Sigmoid colon (tissue), 4 donors: ENCODE results near the gene PDZD8.

Experiments used
- CTCF ChIP-seq, 4 experiments: fragments of 450-650 bp in 3 of 4; fragments of 200-600 bp in 1 of 4; IDR thresholded peaks; one replicate each; pipeline ENCODE4 v1.5.1; 2016 to 2019; ENCODE audit warnings: antibody characterized with exemption in 4 of 4, mild to moderate bottlenecking in 3 of 4, moderate library complexity in 2 of 4
- EP300 ChIP-seq, 4 donors: sonication (generic); formaldehyde crosslinking; IDR thresholded peaks; one replicate each; pipeline ENCODE4 v1.6.1; 2017; ENCODE audit warnings: antibody characterized with exemption in 4 of 4
- POLR2A ChIP-seq, 2 donors: fragments of 450-650 bp; IDR thresholded peaks; one replicate each; pipeline ENCODE4 v1.6.1; 2016; ENCODE audit warnings: antibody characterized with exemption in 2 of 2, mild to moderate bottlenecking in 2 of 2, moderate library complexity in 2 of 2
- POLR2AphosphoS5 ChIP-seq, 4 donors: sonication (generic); formaldehyde crosslinking; IDR thresholded peaks; one replicate each; pipeline ENCODE4 v1.6.1; 2017; ENCODE audit warnings: antibody characterized with exemption in 4 of 4

GRCh38 chr10:117254774-117255735, 120.2 kb downstream of the PDZD8 start:
- TF ChIP-seq CTCF (IDR thresholded peaks at IDR 0.05) (no peak), POLR2A (IDR thresholded peaks at IDR 0.05) (no peak), EP300 (IDR thresholded peaks at IDR 0.05) (no peak), POLR2AphosphoS5 (IDR thresholded peaks at IDR 0.05) (no peak)
